ENCODE measurements around the gene EP400.

The EP400 gene

GRCh38 chr12:132036063-132036683 lies 86.4 kb downstream of the EP400 start:
- H3K4me1 ChIP-seq (ENCODE audit: control insufficient read depth, low read length), result no peaks in the 10 kb centered on the region
- no peak overlapping the region for H3K27ac ChIP-seq (ENCODE audit: low read depth, low read length)
- no peaks in the 10 kb centered on the region for H3K9me3 ChIP-seq (ENCODE audit: control insufficient read depth, insufficient read depth, low read length)
- no peaks in the 10 kb centered on the region for H3K9me2 ChIP-seq (replicated peaks; ENCODE audit: control insufficient read depth, low read length)
- no peaks in the 10 kb centered on the region for H3F3A ChIP-seq (ENCODE audit: control insufficient read depth, insufficient read depth)
- H3K79me2 ChIP-seq (ENCODE audit: control insufficient read depth, low read length), result no peaks in the 10 kb centered on the region
- no peaks in the 10 kb centered on the region for H3K27me3 ChIP-seq (ENCODE audit: control insufficient read depth, low read length)
- H3K4me3 ChIP-seq (ENCODE audit: low read length), result no peak overlapping the region
- H4K20me1 ChIP-seq (ENCODE audit: control insufficient read depth, insufficient read depth, low read depth, low read length), result no peaks in the 10 kb centered on the region
- H3K4me2 ChIP-seq (ENCODE audit: low read length), result no peak overlapping the region
- H3K36me3 ChIP-seq (ENCODE audit: control insufficient read depth, low read length), result peaks cover 76% of the 10 kb centered on the region
- TF ChIP-seq EZH2phosphoT487 (IDR thresholded peaks at IDR 0.05; ENCODE audit: borderline replicate concordance, low read length) (no peak), CTCF (IDR thresholded peaks at IDR 0.05; ENCODE audit: low read depth, low read length, poor library complexity, severe bottlenecking) (no peak)

- H3F3A ChIP-seq (ENCODE audit: control insufficient read depth, insufficient read depth), result no peaks in the 10 kb centered on the region
- no peaks in the 10 kb centered on the region for H3K9me3 ChIP-seq (ENCODE audit: control insufficient read depth, insufficient read depth, low read length)
- no peaks in the 10 kb centered on the region for H3K4me1 ChIP-seq (ENCODE audit: control insufficient read depth, low read length)
- H3K27me3 ChIP-seq (ENCODE audit: control insufficient read depth, low read length), result no peaks in the 10 kb centered on the region
- TF ChIP-seq EZH2phosphoT487 (IDR thresholded peaks at IDR 0.05; ENCODE audit: borderline replicate concordance, low read length), result no peak
- no peak for TF ChIP-seq CTCF (IDR thresholded peaks at IDR 0.05; ENCODE audit: low read depth, low read length, poor library complexity, severe bottlenecking)
- no peaks in the 10 kb centered on the region for H3K9me2 ChIP-seq (replicated peaks; ENCODE audit: control insufficient read depth, low read length)
- 0 out of 2 replicates have a peak, but pooled peaks cover 5% of the 10 kb centered on the region for H4K20me1 ChIP-seq (ENCODE audit: control insufficient read depth, insufficient read depth, low read depth, low read length)
- no peak overlapping the region for H3K4me3 ChIP-seq (ENCODE audit: low read length)
- H3K79me2 ChIP-seq (ENCODE audit: control insufficient read depth, low read length), result no peaks in the 10 kb centered on the region
- no peak overlapping the region for H3K4me2 ChIP-seq (ENCODE audit: low read length)
- no peak overlapping the region for H3K27ac ChIP-seq (ENCODE audit: low read depth, low read length)
- H3K36me3 ChIP-seq (ENCODE audit: control insufficient read depth, low read length), result peaks cover 79% of the 10 kb centered on the region
These were observed 91.3 kb downstream of the EP400 start for GRCh38 chr12:132040906-132041606.

- Histone ChIP-seq H4K20me1 (ENCODE audit: control insufficient read depth, insufficient read depth, low read depth, low read length) (0 out of 2 replicates have a peak, but pooled peaks cover 5% of the 10 kb centered on the region), H3K36me3 (ENCODE audit: control insufficient read depth, low read length) (peaks cover 68% of the 10 kb centered on the region)
These were observed 93.5 kb downstream of the EP400 start for GRCh38 chr12:132043216-132043615.

More at GRCh38 chr12:132043216-132043615, 93.5 kb downstream of the EP400 start:
- Histone ChIP-seq H3K9me3 (ENCODE audit: control insufficient read depth, insufficient read depth, low read length) (no peaks in the 10 kb centered on the region), H3K79me2 (ENCODE audit: control insufficient read depth, low read length) (no peaks in the 10 kb centered on the region), H3K4me1 (ENCODE audit: control insufficient read depth, low read length) (no peaks in the 10 kb centered on the region), H3K27me3 (ENCODE audit: control insufficient read depth, low read length) (no peaks in the 10 kb centered on the region), H3K27ac (ENCODE audit: low read depth, low read length) (no peak overlapping the region), H3K9me2 (replicated peaks; ENCODE audit: control insufficient read depth, low read length) (no peaks in the 10 kb centered on the region), H3K4me3 (ENCODE audit: low read length) (no peak overlapping the region), H3K4me2 (ENCODE audit: low read length) (no peak overlapping the region), H3F3A (ENCODE audit: control insufficient read depth, insufficient read depth) (no peaks in the 10 kb centered on the region)
- TF ChIP-seq CTCF (IDR thresholded peaks at IDR 0.05; ENCODE audit: low read depth, low read length, poor library complexity, severe bottlenecking) (no peak), EZH2phosphoT487 (IDR thresholded peaks at IDR 0.05; ENCODE audit: borderline replicate concordance, low read length) (no peak)
